ENCODE results near the gene EPAS1.

The EPAS1 gene

DNA sequence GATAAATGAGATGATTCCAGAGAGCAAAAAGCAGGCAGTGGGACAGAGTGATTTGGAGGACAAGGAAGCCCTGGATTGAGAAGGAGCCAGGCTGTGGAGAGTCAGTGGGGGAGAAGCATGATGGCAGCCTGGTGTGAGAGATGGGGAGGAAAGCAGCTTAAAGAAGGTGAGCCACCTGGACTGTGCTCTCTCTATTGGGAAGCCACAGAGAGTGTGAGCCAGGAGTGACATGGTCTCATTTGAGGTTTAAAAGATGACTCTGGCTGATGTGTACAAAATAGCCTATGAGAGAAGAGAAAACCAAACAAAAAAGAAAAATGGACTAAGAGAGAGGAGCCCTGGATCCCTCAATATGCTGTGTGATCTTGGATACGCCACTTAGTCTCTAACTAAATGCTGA, 12.9 kb upstream of the EPAS1 start:
- TF ChIP-seq, protein P1, sequence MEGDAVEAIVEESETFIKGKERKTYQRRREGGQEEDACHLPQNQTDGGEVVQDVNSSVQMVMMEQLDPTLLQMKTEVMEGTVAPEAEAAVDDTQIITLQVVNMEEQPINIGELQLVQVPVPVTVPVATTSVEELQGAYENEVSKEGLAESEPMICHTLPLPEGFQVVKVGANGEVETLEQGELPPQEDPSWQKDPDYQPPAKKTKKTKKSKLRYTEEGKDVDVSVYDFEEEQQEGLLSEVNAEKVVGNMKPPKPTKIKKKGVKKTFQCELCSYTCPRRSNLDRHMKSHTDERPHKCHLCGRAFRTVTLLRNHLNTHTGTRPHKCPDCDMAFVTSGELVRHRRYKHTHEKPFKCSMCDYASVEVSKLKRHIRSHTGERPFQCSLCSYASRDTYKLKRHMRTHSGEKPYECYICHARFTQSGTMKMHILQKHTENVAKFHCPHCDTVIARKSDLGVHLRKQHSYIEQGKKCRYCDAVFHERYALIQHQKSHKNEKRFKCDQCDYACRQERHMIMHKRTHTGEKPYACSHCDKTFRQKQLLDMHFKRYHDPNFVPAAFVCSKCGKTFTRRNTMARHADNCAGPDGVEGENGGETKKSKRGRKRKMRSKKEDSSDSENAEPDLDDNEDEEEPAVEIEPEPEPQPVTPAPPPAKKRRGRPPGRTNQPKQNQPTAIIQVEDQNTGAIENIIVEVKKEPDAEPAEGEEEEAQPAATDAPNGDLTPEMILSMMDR (IDR thresholded peaks at IDR 0.05; ENCODE audit: borderline replicate concordance, control extremely low read depth, extremely low read depth, insufficient read depth, missing control alignments), result no peak
- no peak for DNase-seq (ENCODE audit: low spot score)
- in situ Hi-C loops (cut with MboI; ENCODE audit: low sequenced_read_pairs, unreplicated experiment), result no loop called here

DNA sequence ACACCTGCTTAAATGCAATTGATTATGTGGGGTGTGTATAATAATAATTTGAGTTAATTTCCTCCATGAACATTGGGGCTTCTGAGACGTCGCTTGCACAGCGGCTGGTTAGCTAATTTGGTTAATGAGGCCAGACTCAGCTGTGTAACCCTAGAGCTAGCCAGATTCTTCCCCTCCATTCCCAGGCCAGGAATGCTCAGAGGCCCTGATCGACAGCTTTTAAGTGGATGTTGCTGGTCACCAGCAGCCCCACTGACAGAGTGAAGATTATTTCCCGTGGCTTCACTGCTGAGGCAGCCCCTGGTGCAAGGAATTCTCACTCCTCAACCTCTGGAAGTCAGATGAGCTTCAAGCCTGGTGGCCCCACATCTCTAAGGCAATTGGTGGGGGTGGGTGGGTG, 12.4 kb upstream of the EPAS1 start:
- TF ChIP-seq, protein P1 (IDR thresholded peaks at IDR 0.05; ENCODE audit: borderline replicate concordance, control extremely low read depth, extremely low read depth, insufficient read depth, missing control alignments), result no peak
- in situ Hi-C loops (cut with MboI; ENCODE audit: low sequenced_read_pairs, unreplicated experiment), result no loop called here
- no peak for DNase-seq (ENCODE audit: low spot score)

DNA sequence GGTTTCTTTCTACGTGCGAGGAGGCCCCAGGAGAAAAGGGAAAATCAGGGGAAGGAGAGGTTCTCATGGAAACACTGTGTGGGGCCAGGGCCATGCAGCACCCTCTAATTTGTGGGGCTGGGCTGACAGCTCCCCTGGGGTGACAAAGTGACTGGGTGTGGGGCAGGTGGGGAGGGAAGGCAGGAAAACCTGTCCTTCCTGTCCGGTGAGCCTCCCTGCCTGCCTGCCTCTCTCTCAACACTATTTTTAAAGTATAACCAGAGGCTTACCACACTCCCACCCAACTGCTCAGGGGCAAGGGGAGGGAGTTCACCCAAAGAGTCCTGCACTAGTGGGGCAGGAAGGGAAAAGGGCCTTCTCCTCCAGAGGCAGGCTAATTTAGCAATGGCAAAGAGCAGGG, 10.5 kb upstream of the EPAS1 start:
- no peak for DNase-seq (ENCODE audit: low spot score)
- in situ Hi-C loops (cut with MboI; ENCODE audit: low sequenced_read_pairs, unreplicated experiment), result no loop called here
- TF ChIP-seq, protein P1 (IDR thresholded peaks at IDR 0.05; ENCODE audit: borderline replicate concordance, control extremely low read depth, extremely low read depth, insufficient read depth, missing control alignments), result no peak

DNA sequence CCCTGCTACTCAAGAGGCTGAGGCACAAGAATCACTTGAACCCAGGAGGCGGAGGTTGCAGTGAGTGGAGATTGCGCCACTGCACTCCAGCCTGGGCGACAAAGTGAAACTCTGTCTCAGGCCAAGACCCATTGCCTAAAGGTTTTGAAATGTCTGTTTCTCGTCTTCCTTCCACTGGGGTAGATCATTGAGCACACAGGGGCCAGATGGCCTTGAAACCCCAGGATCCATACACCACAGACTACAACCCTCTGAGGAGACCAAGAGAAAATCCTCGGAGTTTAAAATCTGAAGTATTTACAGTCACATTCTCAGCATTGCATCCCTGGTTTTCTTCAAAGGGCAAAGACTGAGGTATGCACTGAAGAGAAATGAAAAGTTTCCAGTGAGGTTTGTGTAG, 7.1 kb upstream of the EPAS1 start:
- TF ChIP-seq, protein P1 (IDR thresholded peaks at IDR 0.05; ENCODE audit: borderline replicate concordance, control extremely low read depth, extremely low read depth, insufficient read depth, missing control alignments), result no peak
- DNase-seq (ENCODE audit: low spot score), result no peak
- in situ Hi-C loops (cut with MboI; ENCODE audit: low sequenced_read_pairs, unreplicated experiment), result no loop called here

DNA sequence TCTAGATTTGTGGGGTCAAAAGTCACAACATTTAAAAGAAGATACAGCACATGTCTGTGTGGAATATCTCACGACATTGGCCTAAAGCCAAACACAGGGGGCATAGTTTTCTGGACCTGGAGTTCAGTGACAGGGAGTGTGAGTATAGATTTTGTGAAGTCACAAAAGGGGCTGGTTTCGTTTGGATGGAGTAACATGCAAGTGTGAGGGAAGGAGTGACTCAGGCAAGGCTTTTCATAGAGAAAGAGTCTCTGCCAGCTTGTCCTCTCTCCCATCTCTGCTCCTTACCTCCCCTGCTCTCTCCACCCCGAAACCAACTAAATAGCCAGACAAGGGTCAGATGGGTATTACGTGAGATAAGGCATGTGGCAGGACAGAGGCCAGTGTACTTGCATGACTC, 3.7 kb upstream of the EPAS1 start:
- no peak for DNase-seq (ENCODE audit: low spot score)
- in situ Hi-C loops (cut with MboI; ENCODE audit: low sequenced_read_pairs, unreplicated experiment), result no loop called here
- TF ChIP-seq, protein P1 (IDR thresholded peaks at IDR 0.05; ENCODE audit: borderline replicate concordance, control extremely low read depth, extremely low read depth, insufficient read depth, missing control alignments), result no peak

DNA sequence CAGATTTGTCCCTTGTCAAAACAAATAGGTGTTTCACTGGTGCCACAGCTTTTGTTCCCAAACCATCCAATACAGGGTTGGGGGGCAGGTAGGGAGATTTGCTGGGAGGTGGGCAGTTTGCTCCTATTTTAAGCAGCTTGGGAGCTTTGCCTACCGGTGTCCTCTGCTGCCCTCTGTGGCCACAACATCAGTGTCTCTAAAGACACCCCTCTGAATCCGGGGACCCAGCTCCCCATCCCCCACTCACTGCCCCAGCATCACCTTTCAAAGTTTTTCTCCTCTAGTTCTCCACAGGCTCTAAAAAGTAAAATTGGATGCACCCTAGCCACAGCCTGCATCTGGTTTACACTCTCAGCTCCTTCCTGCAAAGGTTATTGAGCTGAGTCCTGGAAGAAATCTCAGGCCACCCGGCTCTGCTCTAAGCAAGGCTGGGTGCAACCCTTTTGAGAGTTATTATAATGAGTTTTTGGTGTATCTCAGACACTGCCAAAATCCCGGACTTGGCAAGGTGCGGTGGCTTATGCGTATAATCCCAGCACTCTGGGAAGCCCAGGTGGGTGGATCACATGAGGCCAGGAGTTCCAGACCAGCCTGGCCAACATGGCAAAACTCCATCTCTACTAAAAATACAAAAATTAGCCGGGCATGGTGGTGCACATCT, 2.9 kb upstream of the EPAS1 start:
- peak; percentile 51 for DNase-seq (ENCODE audit: low spot score)
- in situ Hi-C loops (cut with MboI; ENCODE audit: low sequenced_read_pairs, unreplicated experiment), result no loop called here
- TF ChIP-seq, protein P1 (IDR thresholded peaks at IDR 0.05; ENCODE audit: borderline replicate concordance, control extremely low read depth, extremely low read depth, insufficient read depth, missing control alignments), result peak; percentile 30

Data from GM13976 (cell line).